SJSA1 (cell line): ENCODE measurements around the gene SCRG1. TPM values are rescaled to one million over a fixed set of nuclear protein-coding genes. Genes with fewer than 3 reads are reported as not detected.

Experiments
- DNase-seq, 2 experiments: peaks; one replicate each; pipeline ENCODE4 v3.0.0-alpha.2; 2015 to 2020; ENCODE audit warnings: low spot score in 2 of 2, low read depth in 1 of 2
- H3K27ac ChIP-seq: fragments of 250-450 bp; sonication (Bioruptor Pico); 2 replicates; pipeline ENCODE4 v1.5.1; 2020; ENCODE audit warnings: mild to moderate bottlenecking, moderate library complexity
- H3K27me3 ChIP-seq: fragments of 250-450 bp; sonication (Bioruptor Pico); replicated peaks from 2 replicates; pipeline ENCODE4 v1.5.1; 2020; ENCODE audit warnings: mild to moderate bottlenecking, moderate library complexity
- H3K36me3 ChIP-seq: fragments of 250-450 bp; sonication (Bioruptor Pico); 2 replicates; pipeline ENCODE4 v1.5.1; 2020; ENCODE audit warnings: mild to moderate bottlenecking
- H3K4me1 ChIP-seq: fragments of 250-450 bp; sonication (Bioruptor Pico); replicated peaks from 2 replicates; pipeline ENCODE4 v1.6.1; 2021; ENCODE audit warnings: mild to moderate bottlenecking
- H3K4me3 ChIP-seq: fragments of 250-450 bp; sonication (Bioruptor Pico); 2 replicates; pipeline ENCODE4 v1.5.1; 2020; ENCODE audit warnings: mild to moderate bottlenecking
- H3K9me3 ChIP-seq: fragments of 250-450 bp; sonication (Bioruptor Pico); replicated peaks from 2 replicates; pipeline ENCODE4 v1.5.1; 2020; ENCODE audit warnings: mild to moderate bottlenecking
- total RNA-seq: library from RNA; depleted of rRNA; stranded (reverse); fragments of >200 nt; shearing (Covaris generic); gene quantifications from 2 replicates; pipeline ENCODE4 v1.2.3, GENCODE V29; 2014

SCRG1 gene
- total RNA-seq, 1 experiment from 2014 or later = not detected

DNA sequence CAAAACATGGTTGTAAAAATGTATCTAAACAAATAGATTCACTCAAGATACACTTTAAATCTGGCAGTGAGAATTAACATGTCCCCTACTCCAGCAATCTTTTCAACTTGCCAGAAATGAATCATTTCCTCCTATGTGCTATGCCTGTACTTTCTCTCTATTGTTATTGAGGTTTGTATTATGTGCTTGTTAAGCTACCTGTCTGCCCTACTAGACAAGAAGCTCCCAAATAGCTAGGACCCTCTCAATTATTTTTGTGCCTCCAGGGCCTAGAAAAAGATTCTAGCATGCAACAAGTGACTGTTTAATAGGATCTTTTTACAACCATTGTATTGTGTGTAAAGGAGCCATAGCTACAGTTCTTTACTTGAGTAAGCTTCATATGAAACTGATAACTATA is 31.6 kb downstream of the SCRG1 start:
- H3K4me3 ChIP-seq = no peak overlapping the region
- H3K27me3 ChIP-seq = no peaks in the 10 kb centered on the region
- peaks cover 7% of the 10 kb centered on the region for H3K4me1 ChIP-seq
- H3K36me3 ChIP-seq = peaks cover 5% of the 10 kb centered on the region; the same call in 1 of the 2 replicates
- peak in 1 of 2 experiments; percentile 11 for DNase-seq
- H3K9me3 ChIP-seq = no peaks in the 10 kb centered on the region; the same call in 1 of the 2 replicates
- H3K27ac ChIP-seq = no peak overlapping the region

DNA sequence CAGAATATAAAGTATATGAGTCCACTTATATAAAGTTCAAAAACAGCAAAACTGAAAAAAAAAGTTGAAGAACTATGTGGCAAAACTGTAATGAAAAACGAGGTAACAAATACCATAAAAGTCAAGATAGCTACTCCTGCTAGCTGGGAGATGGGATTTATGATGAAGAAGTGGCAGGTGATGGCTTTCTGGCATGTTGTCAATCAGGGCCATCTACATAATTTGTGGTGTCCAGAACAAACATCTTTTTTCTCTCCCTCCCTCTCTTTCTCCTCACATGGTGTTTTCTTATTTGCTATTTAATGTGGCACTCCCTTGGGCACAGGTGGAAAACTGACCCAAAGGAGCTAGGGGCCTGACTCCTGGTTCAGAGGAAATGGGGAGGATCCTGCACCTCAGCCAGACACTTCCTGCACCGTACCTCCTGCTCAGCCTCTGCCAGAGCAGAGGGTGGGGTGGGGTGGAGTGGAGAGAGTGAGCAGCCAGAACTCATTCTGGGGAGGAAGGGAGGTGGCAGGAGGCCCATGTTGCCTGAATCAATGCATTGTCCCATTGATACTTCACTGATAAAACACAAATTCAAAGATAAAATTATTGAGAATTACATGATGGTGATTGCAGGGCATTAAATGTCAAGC is 33.4 kb downstream of the SCRG1 start:
- Histone ChIP-seq H3K27me3 (no peaks in the 10 kb centered on the region), H3K27ac (no peak overlapping the region), H3K4me1 (peaks cover 7% of the 10 kb centered on the region), H3K4me3 (no peak overlapping the region), H3K9me3 (no peaks in the 10 kb centered on the region; the same call in 1 of the 2 replicates), H3K36me3 (no peaks in the 10 kb centered on the region)
- DNase-seq = no peak

DNA sequence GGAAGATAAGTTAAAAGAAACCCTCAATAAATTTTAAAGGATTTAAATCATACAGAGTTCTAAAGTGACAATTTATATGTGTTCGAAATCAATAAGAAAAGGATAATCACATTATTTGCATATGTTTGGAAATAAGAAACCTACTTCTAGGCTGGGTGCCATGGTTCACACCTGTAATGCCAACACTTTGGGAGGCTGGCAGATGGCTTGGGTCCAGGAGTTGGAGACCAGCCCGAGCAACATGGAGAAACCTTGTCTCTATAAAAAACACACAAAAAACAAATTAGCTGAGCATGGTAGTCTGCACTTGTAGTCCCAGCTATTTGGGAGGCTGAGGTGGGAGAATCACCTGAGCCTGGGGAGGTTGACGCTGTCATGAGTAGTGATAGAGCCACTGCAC is 36.2 kb downstream of the SCRG1 start:
- peaks cover 7% of the 10 kb centered on the region for H3K4me1 ChIP-seq
- no peak for DNase-seq

DNA sequence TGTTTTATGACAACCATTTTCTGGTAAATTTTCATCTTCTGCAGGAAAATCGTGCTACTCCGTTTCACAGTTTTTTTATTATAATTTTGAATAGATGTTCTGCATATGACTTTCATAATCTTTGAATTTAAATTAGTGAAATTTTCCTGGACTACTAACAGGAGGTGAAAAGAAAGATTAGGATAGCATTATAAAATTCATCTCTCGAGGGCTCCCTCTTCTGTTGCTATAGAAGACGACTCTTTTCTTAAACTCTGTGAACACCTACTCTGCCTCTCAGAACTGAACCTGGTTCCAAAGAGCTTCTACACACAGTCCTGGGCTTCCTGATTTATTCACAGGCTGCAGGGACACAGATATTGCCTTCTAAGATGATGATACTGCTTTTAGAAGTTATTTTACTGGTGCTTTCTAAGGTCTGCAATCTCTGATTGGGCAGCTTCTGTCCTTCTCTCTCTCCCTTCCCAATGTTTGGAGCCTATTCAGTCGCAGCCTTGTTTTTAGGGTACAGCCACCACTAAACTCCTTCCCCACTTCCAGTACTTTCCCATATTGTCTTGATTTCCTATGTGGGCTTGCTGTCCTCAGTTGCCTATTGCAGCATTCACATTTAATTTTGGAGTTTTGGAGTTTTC is 38.2 kb downstream of the SCRG1 start:
- no peaks in the 10 kb centered on the region for H3K27me3 ChIP-seq
- no peaks in the 10 kb centered on the region for H3K36me3 ChIP-seq
- H3K27ac ChIP-seq = no peak overlapping the region
- DNase-seq = peak in 1 of 2 experiments; percentile 28
- no peaks in the 10 kb centered on the region for H3K9me3 ChIP-seq
- no peak overlapping the region for H3K4me3 ChIP-seq
- no peaks in the 10 kb centered on the region for H3K4me1 ChIP-seq

More for the DNA sequence above, 36.2 kb downstream of the SCRG1 start:
- Histone ChIP-seq H3K36me3 (no peaks in the 10 kb centered on the region), H3K9me3 (no peaks in the 10 kb centered on the region; the same call in 1 of the 2 replicates), H3K27me3 (no peaks in the 10 kb centered on the region), H3K27ac (no peak overlapping the region), H3K4me3 (no peak overlapping the region)

DNA sequence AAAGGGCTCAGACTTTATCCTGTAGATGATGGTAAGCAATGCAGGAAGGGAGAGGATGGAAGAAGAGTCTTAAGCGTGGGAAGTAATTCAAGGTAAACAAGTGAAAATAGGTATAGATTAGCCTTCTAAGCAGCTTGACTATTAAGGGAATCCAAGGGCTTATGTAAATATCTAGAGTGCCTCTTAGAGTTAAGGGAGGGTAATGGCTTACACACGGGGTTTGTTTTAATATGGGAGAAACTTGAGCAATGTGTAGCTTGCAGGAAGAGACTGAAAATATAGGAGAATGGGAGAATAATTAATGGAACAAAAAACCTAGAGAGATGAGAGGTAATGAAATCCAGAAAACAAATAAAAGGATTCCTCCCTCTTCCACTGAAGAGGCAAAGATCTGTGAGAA is 41.0 kb downstream of the SCRG1 start:
- H3K4me1 ChIP-seq = no peaks in the 10 kb centered on the region
- no peaks in the 10 kb centered on the region for H3K36me3 ChIP-seq
- H3K27me3 ChIP-seq = no peaks in the 10 kb centered on the region
- H3K27ac ChIP-seq = no peak overlapping the region
- no peak for DNase-seq
- H3K9me3 ChIP-seq = no peaks in the 10 kb centered on the region
- no peak overlapping the region for H3K4me3 ChIP-seq

DNA sequence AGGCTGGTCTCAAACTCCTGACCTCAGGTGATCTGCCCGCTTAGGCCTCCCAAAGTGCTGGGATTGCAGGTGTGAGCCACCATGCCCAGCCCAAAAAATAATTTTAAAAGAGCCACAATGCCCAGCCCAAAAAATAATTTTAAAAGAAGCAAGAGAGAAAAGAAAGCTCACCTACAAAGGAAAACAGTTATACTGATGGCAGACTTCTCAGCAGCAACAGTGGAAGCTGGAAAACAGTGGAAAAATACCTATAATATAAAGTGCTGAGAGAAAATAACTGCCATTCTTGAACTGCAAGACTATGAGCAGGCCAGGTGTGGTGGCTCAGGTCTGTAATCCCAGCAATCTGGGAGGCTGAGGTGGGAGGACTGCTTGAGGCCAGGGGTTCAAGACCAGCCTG is 51.4 kb downstream of the SCRG1 start:
- Histone ChIP-seq H3K4me3 (no peak overlapping the region), H3K4me1 (peaks cover 18% of the 10 kb centered on the region), H3K27me3 (no peaks in the 10 kb centered on the region), H3K27ac (no peak overlapping the region), H3K36me3 (no peaks in the 10 kb centered on the region), H3K9me3 (no peaks in the 10 kb centered on the region)
- DNase-seq = no peak

DNA sequence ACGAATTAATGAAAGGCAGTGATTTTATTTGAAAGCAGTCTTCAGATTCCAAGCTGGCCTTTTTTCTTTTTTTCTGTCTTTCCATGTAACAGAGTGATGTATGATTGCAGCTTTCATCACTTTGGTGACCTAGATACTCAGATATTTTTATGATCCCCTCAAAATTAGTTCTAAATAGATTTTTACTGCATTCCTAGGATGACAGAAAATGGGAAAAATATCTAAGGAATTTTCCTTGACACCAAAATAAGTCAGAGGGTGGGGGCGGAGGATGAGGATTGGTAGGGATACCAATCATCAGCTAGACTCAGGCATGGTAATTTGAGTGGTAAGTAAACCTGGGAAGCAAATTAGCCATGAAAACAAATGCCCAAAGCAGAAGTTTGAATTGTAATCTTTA is 52.8 kb downstream of the SCRG1 start:
- Histone ChIP-seq H3K4me1 (peaks cover 18% of the 10 kb centered on the region), H3K27me3 (no peaks in the 10 kb centered on the region), H3K9me3 (no peaks in the 10 kb centered on the region), H3K4me3 (no peak overlapping the region), H3K27ac (peak overlapping the region; percentile 85), H3K36me3 (no peaks in the 10 kb centered on the region)
- DNase-seq = peak; percentile 80 to 88

DNA sequence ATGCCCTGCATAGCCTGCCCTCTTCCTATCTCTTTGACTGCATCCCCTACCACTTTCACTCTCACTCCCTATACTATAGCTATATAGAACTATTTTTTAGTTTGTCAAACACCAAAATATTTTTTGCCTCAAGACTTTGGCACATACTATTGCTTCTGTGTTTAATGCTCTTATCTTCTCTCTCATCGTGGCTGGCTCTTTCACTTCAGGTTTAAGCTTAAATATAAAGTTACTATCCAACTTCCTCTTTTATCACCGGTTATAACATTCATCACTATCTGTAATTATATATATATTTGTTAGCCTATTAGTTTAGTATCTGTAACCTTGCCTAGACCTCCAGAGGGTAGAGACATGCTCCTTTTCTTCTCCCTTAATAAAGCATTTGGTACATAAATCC is 53.3 kb downstream of the SCRG1 start:
- Histone ChIP-seq H3K4me3 (no peak overlapping the region), H3K36me3 (no peaks in the 10 kb centered on the region), H3K27me3 (no peaks in the 10 kb centered on the region), H3K9me3 (no peaks in the 10 kb centered on the region), H3K27ac (peak overlapping the region; percentile 85), H3K4me1 (peaks cover 18% of the 10 kb centered on the region)
- no peak for DNase-seq

DNA sequence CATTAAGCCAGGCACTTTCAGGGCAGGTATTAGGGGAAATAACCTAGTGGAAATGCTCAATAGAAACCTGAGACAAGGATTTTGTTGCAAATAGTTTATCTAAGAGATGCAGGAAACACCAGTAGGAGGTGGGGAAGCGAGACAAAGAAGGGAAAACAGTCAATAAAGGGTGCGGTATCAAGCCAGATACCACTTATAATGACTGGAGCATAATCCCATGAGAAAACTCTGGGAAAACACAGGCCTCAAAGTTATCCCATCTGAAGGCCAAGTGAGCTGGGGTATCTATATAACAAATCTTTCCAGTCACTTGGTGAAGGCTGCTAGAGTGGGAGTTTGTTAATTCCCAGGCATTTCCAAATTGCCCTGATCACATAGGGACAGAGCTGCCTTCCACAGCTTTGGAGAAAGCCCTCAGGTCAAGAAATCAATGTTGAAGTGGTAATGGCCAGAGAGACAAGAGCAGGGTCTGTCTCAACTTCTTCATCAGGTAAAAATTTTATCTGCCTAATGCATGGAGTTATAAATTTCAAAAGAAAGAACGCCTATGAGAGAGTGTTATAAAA is 55.0 kb downstream of the SCRG1 start:
- no peaks in the 10 kb centered on the region for H3K36me3 ChIP-seq
- no peaks in the 10 kb centered on the region for H3K9me3 ChIP-seq
- H3K27me3 ChIP-seq = no peaks in the 10 kb centered on the region
- no peak overlapping the region for H3K4me3 ChIP-seq
- H3K4me1 ChIP-seq = peaks cover 18% of the 10 kb centered on the region
- no peak for DNase-seq
- H3K27ac ChIP-seq = no peak overlapping the region

DNA sequence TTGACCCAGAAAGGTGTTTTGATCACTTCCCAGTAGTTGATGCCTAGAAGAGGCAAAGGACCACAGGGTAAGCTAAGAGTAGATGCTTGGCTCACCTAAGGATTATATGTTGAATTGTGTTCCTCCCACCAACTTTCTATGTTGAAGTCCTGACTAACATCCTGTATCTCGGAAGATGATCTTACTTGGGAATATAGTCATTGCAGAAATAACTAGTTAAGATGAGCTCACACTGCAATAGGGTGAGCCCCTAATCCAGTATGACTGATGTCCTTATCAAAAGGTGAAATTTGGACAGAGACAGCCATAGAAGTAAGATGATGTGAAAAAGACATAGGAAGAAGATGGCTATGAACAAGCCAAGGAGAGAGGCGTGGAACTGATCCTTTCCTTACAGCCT is 61.5 kb downstream of the SCRG1 start:
- peaks cover 20% of the 10 kb centered on the region for H3K4me1 ChIP-seq
- H3K27ac ChIP-seq = no peak overlapping the region
- H3K27me3 ChIP-seq = no peaks in the 10 kb centered on the region
- no peaks in the 10 kb centered on the region for H3K9me3 ChIP-seq
- no peak for DNase-seq
- peaks cover 16% of the 10 kb centered on the region for H3K36me3 ChIP-seq
- H3K4me3 ChIP-seq = no peak overlapping the region

DNA sequence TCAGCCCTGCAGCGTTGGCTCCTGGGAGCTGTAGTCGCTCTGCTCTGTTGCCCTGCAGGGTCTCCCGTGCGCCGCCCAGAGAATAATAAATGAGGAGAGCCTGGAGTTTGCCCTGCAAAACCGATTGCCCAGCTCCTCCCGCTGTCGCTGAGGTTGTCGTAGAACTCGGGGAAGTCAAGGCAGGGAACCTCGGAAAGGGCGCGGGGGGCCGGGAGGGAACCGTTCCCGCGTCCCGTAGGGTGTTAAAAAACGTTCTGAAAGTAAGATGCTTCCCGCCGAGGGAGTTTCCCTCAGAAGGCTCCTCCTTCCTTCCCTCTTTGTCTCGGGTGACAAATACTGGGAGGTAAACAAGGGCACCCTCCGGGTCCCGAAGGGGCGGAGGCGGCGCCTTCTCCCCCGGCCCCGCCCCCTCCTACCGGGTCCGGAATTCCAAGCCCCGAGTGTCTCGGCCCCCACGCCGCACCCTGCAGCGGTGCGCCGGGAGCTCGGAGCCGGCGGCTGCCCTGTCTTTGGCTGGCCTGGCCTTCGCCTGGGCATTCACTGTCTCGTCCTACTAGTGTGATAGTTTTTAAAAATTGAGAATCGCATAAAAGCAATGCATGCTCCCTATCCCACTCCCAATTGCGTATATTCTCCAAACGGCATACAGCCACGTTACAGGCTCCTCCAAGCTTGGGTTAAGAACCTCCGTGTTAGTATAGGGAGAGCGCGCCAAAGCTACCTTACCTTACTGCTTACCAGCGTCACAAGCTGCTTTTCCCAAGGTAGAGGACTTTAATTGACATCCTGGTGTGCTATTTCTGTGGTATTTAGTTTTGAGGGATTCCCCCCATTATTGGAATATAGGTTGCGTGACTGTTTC is 63.8 kb downstream of the SCRG1 start:
- Histone ChIP-seq H3K9me3 (no peaks in the 10 kb centered on the region), H3K27me3 (no peaks in the 10 kb centered on the region), H3K4me1 (peaks cover 30% of the 10 kb centered on the region), H3K36me3 (peaks cover 37% of the 10 kb centered on the region), H3K4me3 (peak overlapping the region; percentile 78), H3K27ac (peak overlapping the region; percentile 98)
- peak; percentile 92 to 96 for DNase-seq
